Pancreas (tissue), 10 donors: ENCODE data around the gene BTN1A1. TPM values are rescaled to one million over a fixed set of nuclear protein-coding genes. Genes with fewer than 3 reads are reported as not detected.

Source experiments
- ATAC-seq, 4 donors: fragments of 200-7000 bp; cut with Tn5 transposase; one replicate each; pipeline versions ENCODE4 v1.8.0 to v1.9.1; 2020; ENCODE audit warnings: mild to moderate bottlenecking in 4 of 4, moderate library complexity in 4 of 4
- DNase-seq, 6 donors: peaks; one replicate each; pipeline ENCODE4 v3.0.0-alpha.2; 2020
- FAIRE-seq: peaks from 2 replicates; lab custom pipeline; 2012; peaks lifted over from hg19 to GRCh38; lab: Jason Lieb, UNC
- H3K27ac ChIP-seq, 4 donors: fragments of 200-600 bp; sonication (generic); 1 replicate in 3 of 4; 2 replicates in 1 of 4; pipeline versions ENCODE4 v1.5.0 to v1.8.0; 2020
- H3K27me3 ChIP-seq, 4 donors: fragments of 200-600 bp; one replicate each; pipeline ENCODE4 v1.8.0; 2021
- H3K36me3 ChIP-seq, 3 donors: fragments of 200-600 bp; sonication (generic) in 1 of 3; one replicate each; pipeline versions ENCODE4 v1.5.0 to v1.8.0; 2020 to 2021
- H3K4me1 ChIP-seq, 3 donors: fragments of 200-600 bp; one replicate each; pipeline ENCODE4 v1.8.0; 2021
- H3K4me3 ChIP-seq, 4 donors: fragments of 200-600 bp; sonication (generic) in 2 of 4; one replicate each; pipeline versions ENCODE4 v1.5.0 to v1.8.0; 2020 to 2021
- H3K9me3 ChIP-seq, 4 donors: fragments of 200-600 bp; one replicate each; pipeline ENCODE4 v1.8.0; 2021
- WGBS, 2 donors: extraction: QIAGEN DNeasy Blood & Tissue Kit; methylation state at CpG; one replicate each; pipeline ENCODE4 v1.1.7; 2013; 5-methylcytosine and 5-hydroxymethylcytosine counted together
- intact Hi-C, 3 donors: fragments of 100-400 bp; cut with DNase I; formaldehyde crosslinking; loops; one replicate each; pipeline versions ENCODE4 v1.11.1 to v1.14.2; 2022
- polyA plus RNA-seq, 2 donors: library from polyadenylated mRNA; stranded (reverse); fragments of 200-250 nt; gene quantifications; one replicate each; pipeline ENCODE4 v1.2.3, GENCODE V29; 2013
- total RNA-seq, 6 donors: library from RNA; stranded (reverse); fragmentation: NEBNext Ultra II Directional in 4 of 6; extraction: Animal tissue kit (Norgen Biotek cat#: 25700) in 4 of 6; gene quantifications; one replicate each; pipeline versions ENCODE4 v1.2.1 to v1.2.4, GENCODE V29; 2021 to 2023
- TF ChIP-seq, protein P1 (sequence below), 4 donors: fragments of 200-600 bp; sonication (generic) in 3 of 4; IDR thresholded peaks; one replicate each; pipeline versions ENCODE4 v1.5.0 to v1.8.0; 2021; ENCODE audit warnings: antibody characterized with exemption in 4 of 4
- donor health status: healthy with polysubstance abuse.
- donor health status: DM: no; HTN: no; CAD: no; lungs with moderate emphysema.
- donor health status: DM: no; HTN: no; CAD: no.
- donor health status: control.
- donor health status: control.
- donor health status: Bipolar disorder and iron deficiency.
- donor health status: DM: yes; HTN: yes; CAD: no.
- donor health status: DM: no; HTN: no; CAD: no.
- donor health status: DM: no; HTN: no; CAD: no.
- donor health status: DM: yes; HTN: yes; CAD: no.

BTN1A1 gene, protein sequence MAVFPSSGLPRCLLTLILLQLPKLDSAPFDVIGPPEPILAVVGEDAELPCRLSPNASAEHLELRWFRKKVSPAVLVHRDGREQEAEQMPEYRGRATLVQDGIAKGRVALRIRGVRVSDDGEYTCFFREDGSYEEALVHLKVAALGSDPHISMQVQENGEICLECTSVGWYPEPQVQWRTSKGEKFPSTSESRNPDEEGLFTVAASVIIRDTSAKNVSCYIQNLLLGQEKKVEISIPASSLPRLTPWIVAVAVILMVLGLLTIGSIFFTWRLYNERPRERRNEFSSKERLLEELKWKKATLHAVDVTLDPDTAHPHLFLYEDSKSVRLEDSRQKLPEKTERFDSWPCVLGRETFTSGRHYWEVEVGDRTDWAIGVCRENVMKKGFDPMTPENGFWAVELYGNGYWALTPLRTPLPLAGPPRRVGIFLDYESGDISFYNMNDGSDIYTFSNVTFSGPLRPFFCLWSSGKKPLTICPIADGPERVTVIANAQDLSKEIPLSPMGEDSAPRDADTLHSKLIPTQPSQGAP
- not detected for total RNA-seq
- polyA plus RNA-seq = not detected

DNA sequence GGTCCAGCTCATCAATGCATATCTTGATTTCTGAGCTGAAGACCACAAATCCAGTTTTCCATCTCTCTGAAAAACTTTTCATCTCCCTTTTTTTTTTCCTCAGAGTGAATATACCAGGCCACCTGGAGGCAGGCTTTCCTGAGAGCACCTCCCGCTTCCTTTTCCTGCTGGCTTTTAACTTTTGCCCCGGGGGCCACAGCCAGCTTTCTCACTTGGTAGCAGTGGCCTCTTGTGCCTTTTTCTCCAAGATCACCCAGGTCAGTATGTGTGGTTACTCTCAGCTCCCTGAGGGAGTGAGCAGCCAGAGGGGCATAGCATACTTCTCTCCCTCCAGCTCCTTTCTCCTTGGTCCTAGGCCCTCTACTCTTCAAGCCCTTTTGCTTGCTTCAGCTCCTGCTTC, at the start of gene BTN1A1:
Gene BTN1A1, plus strand, starts transcription at position 202 of the 400 bp plus-strand sequence. CDS start 984 bp downstream, outside the sequence.
- DNase-seq = no peak
- no peak within 1 kb of the TSS for H3K4me3 ChIP-seq
- WGBS, 2 donors = 67 to 69% methylated on average over 2 of the region's 2 CpGs
- no peaks in the 10 kb centered on the region for H3K4me1 ChIP-seq
- no peaks in the 10 kb centered on the region for H3K9me3 ChIP-seq
- intact Hi-C loops = no loop called here
- no peak for FAIRE-seq
- no peaks in the 10 kb centered on the region for H3K36me3 ChIP-seq
- TF ChIP-seq, protein P1, sequence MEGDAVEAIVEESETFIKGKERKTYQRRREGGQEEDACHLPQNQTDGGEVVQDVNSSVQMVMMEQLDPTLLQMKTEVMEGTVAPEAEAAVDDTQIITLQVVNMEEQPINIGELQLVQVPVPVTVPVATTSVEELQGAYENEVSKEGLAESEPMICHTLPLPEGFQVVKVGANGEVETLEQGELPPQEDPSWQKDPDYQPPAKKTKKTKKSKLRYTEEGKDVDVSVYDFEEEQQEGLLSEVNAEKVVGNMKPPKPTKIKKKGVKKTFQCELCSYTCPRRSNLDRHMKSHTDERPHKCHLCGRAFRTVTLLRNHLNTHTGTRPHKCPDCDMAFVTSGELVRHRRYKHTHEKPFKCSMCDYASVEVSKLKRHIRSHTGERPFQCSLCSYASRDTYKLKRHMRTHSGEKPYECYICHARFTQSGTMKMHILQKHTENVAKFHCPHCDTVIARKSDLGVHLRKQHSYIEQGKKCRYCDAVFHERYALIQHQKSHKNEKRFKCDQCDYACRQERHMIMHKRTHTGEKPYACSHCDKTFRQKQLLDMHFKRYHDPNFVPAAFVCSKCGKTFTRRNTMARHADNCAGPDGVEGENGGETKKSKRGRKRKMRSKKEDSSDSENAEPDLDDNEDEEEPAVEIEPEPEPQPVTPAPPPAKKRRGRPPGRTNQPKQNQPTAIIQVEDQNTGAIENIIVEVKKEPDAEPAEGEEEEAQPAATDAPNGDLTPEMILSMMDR (IDR thresholded peaks at IDR 0.05) = no peak
- peaks cover 0 to 17% (median 4%) of the 10 kb centered on the region in 4 donors for H3K27me3 ChIP-seq
- no peak for ATAC-seq
- no peak within 1 kb of the TSS for H3K27ac ChIP-seq

DNA sequence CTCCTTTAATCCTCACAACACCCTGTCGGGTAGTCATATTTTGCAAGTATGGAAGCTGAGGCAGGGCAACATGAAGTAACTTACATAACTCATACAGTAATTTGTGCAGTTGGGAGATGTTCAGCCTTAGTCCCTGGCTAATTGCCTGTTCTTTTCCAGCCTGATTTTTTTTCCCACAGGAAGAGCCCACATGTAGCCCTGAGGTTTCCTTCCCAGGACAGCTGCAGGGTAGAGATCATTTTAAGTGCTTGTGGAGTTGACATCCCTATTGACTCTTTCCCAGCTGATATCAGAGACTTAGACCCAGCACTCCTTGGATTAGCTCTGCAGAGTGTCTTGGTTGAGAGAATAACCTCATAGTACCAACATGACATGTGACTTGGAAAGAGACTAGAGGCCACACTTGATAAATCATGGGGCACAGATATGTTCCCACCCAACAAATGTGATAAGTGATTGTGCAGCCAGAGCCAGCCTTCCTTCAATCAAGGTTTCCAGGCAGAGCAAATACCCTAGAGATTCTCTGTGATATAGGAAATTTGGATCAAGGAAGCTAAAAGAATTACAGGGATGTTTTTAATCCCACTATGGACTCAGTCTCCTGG, 47.4 kb upstream of the BTN1A1 start:
- DNase-seq = no peak
- FAIRE-seq = no peak
- no peaks in the 10 kb centered on the region for H3K27me3 ChIP-seq
- H3K4me1 ChIP-seq = no peaks in the 10 kb centered on the region
- no peak overlapping the region for H3K4me3 ChIP-seq
- no peak overlapping the region for H3K27ac ChIP-seq
- ATAC-seq = no peak
- TF ChIP-seq, protein P1 (IDR thresholded peaks at IDR 0.05) = no peak
- intact Hi-C loops = no loop called here
- WGBS, 2 donors = 64 to 75% methylated on average over 1 of the region's 1 CpG
- H3K9me3 ChIP-seq = no peaks in the 10 kb centered on the region
- no peaks in the 10 kb centered on the region for H3K36me3 ChIP-seq

DNA sequence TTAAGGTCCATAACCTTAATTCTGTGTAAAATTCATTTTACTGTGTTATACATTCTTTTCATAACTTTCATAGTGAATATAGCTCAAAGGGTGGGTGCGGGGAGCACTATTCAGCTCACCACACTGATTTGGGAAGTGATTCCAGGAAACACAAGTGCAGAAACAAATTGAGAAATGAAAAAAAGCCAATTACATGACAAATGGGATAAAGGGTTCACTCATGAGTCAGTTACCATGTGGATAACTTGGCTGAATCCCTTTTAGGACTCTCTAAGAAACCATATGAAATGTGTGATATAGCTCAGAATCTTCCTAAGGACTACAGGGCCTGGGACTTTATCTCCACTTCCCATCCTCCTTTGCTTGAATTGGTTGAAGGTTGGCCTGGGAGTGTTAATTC, 45.5 kb upstream of the BTN1A1 start:
- intact Hi-C loops = no loop called here
- no peak for DNase-seq

DNA sequence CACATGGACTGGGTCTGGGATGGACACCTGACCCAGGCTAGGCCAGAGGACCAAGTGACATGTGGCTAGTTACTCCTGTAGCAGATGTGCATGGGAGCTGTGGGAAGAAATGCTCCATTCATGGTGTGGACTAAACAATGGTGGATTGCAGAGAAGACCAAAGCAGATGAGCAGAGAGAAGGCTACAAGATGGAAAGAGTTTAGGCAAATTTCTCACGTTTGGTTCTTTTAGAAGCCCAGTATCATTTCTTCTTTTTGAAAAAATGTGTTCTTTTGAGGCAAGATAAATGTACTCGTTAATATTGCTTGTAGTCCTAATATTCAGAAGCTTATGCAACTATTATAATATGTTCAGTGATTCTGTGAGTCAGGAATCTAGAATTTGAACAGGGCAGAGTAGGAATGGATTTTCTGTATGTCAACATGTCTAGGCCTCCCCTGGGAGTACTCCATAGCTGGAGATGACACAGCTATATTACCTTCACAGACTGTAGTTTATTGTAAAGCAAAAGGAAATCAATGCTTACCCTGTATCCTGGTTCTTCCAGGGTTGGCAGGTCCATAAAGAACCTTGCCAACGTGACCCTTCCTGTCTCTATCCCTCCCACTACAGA, 44.6 kb upstream of the BTN1A1 start:
- ATAC-seq = no peak
- Histone ChIP-seq H3K27me3 (no peaks in the 10 kb centered on the region), H3K27ac (no peak overlapping the region), H3K9me3 (no peaks in the 10 kb centered on the region), H3K4me3 (no peak overlapping the region), H3K36me3 (peaks cover 0 to 6% (median 3%) of the 10 kb centered on the region in 3 donors), H3K4me1 (peaks cover 0 to 11% (median 0%) of the 10 kb centered on the region in 3 donors)
- TF ChIP-seq, protein P1 (IDR thresholded peaks at IDR 0.05) = no peak
- intact Hi-C loops = no loop called here
- FAIRE-seq = no peak
- DNase-seq = no peak
- 78 to 89% methylated on average over 3 of the region's 3 CpGs for WGBS, 2 donors

More for the DNA sequence above, 45.5 kb upstream of the BTN1A1 start:
- FAIRE-seq (no peak), ATAC-seq (no peak)
- no peak overlapping the region for H3K27ac ChIP-seq
- H3K36me3 ChIP-seq = peaks cover 0 to 1% (median 0%) of the 10 kb centered on the region in 3 donors
- H3K4me1 ChIP-seq = peaks cover 0 to 7% (median 0%) of the 10 kb centered on the region in 3 donors
- WGBS, 2 donors = 95 to 98% methylated on average over 1 of the region's 1 CpG
- no peak overlapping the region for H3K4me3 ChIP-seq
- TF ChIP-seq, protein P1 (IDR thresholded peaks at IDR 0.05) = no peak
- no peaks in the 10 kb centered on the region for H3K9me3 ChIP-seq
- no peaks in the 10 kb centered on the region for H3K27me3 ChIP-seq
